Parathyroid adenoma (tissue), 2 donors: Measurements from ENCODE around the gene AP1G1.
"Not testable (repeated sequence)": the region's sequence is repeated elsewhere in the genome, so short reads cannot be mapped to it uniquely, and the experiment has no call there.

Experiments used
- H2AFZ ChIP-seq: fragments of 300-600 bp; sonication (generic); one replicate; pipeline ENCODE4 v1.7.0; 2017; ENCODE audit warnings: antibody characterized with exemption, mild to moderate bottlenecking
- H3K27ac ChIP-seq: fragments of 300-600 bp; sonication (generic); one replicate; pipeline ENCODE4 v1.7.0; 2017
- H3K27me3 ChIP-seq: fragments of 300-600 bp; sonication (generic); one replicate; pipeline ENCODE4 v1.7.0; 2017; ENCODE audit warnings: low read length; ENCODE audit not compliant: control insufficient read depth, insufficient read depth
- H3K36me3 ChIP-seq: fragments of 300-600 bp; sonication (generic); one replicate; pipeline ENCODE4 v1.7.0; 2017; ENCODE audit warnings: low read length; ENCODE audit not compliant: control insufficient read depth, insufficient read depth
- H3K4me1 ChIP-seq: fragments of 300-600 bp; sonication (generic); one replicate; pipeline ENCODE4 v1.7.0; 2017; ENCODE audit warnings: control low read depth
- H3K4me2 ChIP-seq: fragments of 300-600 bp; sonication (generic); one replicate; pipeline ENCODE4 v1.7.0; 2017; ENCODE audit warnings: low read length
- H3K4me3 ChIP-seq: fragments of 300-600 bp; sonication (generic); one replicate; pipeline ENCODE4 v1.7.0; 2017; ENCODE audit warnings: low read depth, low read length
- H3K79me2 ChIP-seq: fragments of 300-600 bp; sonication (generic); one replicate; pipeline ENCODE4 v1.7.0; 2017; ENCODE audit warnings: control low read depth
- H3K9ac ChIP-seq: fragments of 300-600 bp; sonication (generic); one replicate; pipeline ENCODE4 v1.7.0; 2017; ENCODE audit warnings: mild to moderate bottlenecking
- H3K9me3 ChIP-seq: fragments of 300-600 bp; sonication (generic); one replicate; pipeline ENCODE4 v1.7.0; 2017; ENCODE audit warnings: low read length; ENCODE audit not compliant: control insufficient read depth
- TF ChIP-seq, protein P1 (sequence below): fragments of 300-600 bp; sonication (generic); IDR thresholded peaks from one replicate; pipeline ENCODE4 v1.7.0; 2017; ENCODE audit warnings: antibody characterized with exemption, mild to moderate bottlenecking
- donor health status: primary hyperparathyroidism.

AP1G1 gene

DNA sequence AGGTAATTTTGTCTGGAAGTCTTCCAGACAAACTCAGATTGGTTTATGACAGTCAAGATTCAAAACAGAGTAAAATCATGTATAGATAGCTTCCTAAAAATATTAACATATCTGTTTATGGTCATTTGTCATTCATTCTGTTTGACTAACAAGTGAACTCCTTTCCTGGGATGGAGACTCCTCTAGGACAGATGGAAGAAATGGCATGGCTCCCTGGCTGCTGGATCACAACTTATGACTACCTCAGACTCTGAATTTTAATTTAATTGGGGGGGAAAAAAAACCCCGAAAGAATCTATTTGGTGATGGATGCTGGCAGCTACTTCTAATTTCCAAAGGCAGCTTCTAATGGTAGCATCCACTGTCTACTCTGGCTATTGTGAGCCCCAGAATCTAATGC lies 118.7 kb downstream of the AP1G1 start:
- Histone ChIP-seq H3K36me3 (no peaks in the 10 kb centered on the region), H3K9ac (no peak overlapping the region), H3K9me3 (no peaks in the 10 kb centered on the region), H3K79me2 (no peaks in the 10 kb centered on the region), H3K4me1 (no peaks in the 10 kb centered on the region), H3K27ac (no peak overlapping the region), H3K4me2 (no peak overlapping the region), H3K27me3 (no peaks in the 10 kb centered on the region), H2AFZ (no peak overlapping the region), H3K4me3 (no peak overlapping the region)
- TF ChIP-seq, protein P1, sequence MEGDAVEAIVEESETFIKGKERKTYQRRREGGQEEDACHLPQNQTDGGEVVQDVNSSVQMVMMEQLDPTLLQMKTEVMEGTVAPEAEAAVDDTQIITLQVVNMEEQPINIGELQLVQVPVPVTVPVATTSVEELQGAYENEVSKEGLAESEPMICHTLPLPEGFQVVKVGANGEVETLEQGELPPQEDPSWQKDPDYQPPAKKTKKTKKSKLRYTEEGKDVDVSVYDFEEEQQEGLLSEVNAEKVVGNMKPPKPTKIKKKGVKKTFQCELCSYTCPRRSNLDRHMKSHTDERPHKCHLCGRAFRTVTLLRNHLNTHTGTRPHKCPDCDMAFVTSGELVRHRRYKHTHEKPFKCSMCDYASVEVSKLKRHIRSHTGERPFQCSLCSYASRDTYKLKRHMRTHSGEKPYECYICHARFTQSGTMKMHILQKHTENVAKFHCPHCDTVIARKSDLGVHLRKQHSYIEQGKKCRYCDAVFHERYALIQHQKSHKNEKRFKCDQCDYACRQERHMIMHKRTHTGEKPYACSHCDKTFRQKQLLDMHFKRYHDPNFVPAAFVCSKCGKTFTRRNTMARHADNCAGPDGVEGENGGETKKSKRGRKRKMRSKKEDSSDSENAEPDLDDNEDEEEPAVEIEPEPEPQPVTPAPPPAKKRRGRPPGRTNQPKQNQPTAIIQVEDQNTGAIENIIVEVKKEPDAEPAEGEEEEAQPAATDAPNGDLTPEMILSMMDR, result no peak

DNA sequence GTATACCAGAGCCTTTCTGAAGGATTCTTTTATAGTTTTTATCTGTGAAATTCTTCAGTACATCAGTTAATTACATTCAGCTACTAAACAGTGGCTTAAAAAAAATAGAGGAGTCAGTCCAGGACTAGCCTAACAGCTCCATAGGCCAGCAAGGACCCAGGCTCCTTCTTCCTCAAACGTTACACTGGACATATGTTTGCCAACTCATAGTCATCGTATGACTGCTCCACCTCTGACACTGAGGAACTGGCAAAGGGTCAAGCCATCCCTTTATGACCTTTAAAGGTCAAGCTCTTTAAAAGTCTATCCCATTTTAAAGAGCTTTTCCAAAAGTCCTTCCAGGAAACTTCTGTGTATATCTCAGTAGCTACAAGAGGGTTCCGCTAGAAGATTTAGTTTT lies 120.8 kb downstream of the AP1G1 start:
- H3K4me1 ChIP-seq, result no peaks in the 10 kb centered on the region
- TF ChIP-seq, protein P1, result no peak
- H3K9ac ChIP-seq, result no peak overlapping the region
- no peaks in the 10 kb centered on the region for H3K36me3 ChIP-seq
- H3K4me3 ChIP-seq, result no peak overlapping the region
- H3K9me3 ChIP-seq, result no peaks in the 10 kb centered on the region
- no peak overlapping the region for H2AFZ ChIP-seq
- no peak overlapping the region for H3K4me2 ChIP-seq
- H3K27ac ChIP-seq, result no peak overlapping the region
- no peaks in the 10 kb centered on the region for H3K79me2 ChIP-seq
- no peaks in the 10 kb centered on the region for H3K27me3 ChIP-seq

DNA sequence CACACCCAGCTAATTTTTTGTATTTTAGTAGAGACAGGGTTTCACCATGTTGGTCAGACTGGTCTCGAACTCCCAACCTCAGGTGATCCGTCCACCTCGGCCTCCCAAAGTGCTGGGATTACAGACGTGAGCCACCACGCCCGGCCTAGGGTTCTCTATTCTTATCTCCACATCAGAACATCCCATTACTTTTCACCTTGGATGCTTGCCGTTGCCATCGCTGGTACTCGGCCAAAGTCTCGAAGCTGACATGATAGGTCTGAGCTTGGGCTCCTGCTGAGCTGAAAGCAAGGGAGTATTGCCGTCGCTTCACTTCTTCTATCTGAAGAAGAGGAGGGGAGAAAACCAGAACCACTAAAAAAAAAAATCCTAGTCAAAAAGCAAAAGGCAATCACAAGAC lies 124.4 kb downstream of the AP1G1 start:
- not testable (repeated sequence) for H3K9ac ChIP-seq, H3K36me3 ChIP-seq, H3K4me1 ChIP-seq, H3K27ac ChIP-seq, H3K9me3 ChIP-seq, H2AFZ ChIP-seq, H3K27me3 ChIP-seq, H3K4me3 ChIP-seq, H3K4me2 ChIP-seq, H3K79me2 ChIP-seq

DNA sequence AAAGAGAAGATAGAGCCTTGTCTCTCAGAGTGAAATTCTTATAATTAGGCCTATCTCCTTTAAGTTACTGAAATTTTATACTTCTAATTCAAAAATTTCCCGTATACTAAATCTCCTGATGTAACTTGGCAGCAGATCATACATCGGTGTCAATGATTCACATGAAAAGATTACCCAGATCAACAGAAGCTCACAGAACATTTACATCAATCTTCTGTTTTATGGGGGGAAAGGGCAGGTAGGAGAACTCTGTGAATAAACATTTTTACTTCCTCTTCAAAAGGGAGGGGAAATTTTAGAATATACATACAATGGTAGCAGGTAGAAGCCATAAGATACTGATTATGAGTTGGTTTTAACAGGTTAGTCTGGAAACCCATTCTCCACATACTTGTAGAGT lies 127.3 kb downstream of the AP1G1 start:
- no peaks in the 10 kb centered on the region for H3K79me2 ChIP-seq
- no peaks in the 10 kb centered on the region for H3K36me3 ChIP-seq
- TF ChIP-seq, protein P1, result no peak
- no peak overlapping the region for H3K4me2 ChIP-seq
- no peak overlapping the region for H2AFZ ChIP-seq
- no peaks in the 10 kb centered on the region for H3K27me3 ChIP-seq
- no peak overlapping the region for H3K9ac ChIP-seq
- H3K27ac ChIP-seq, result no peak overlapping the region
- no peak overlapping the region for H3K4me3 ChIP-seq
- H3K9me3 ChIP-seq, result no peaks in the 10 kb centered on the region
- no peaks in the 10 kb centered on the region for H3K4me1 ChIP-seq
